BLaER1 (cell line): ENCODE results near the gene LSM14B.
"Not testable (repeated sequence)": the region's sequence is repeated elsewhere in the genome, so short reads cannot be mapped to it uniquely, and the experiment has no call there.

Experiments
- H3K27ac ChIP-seq: shearing (Covaris generic); formaldehyde crosslinking; 2 replicates; pipeline ENCODE4 v1.8.1; 2022
- H3K27me3 ChIP-seq: shearing (Covaris generic); formaldehyde crosslinking; 2 replicates; pipeline ENCODE4 v1.8.1; 2022
- H3K36me3 ChIP-seq: shearing (Covaris generic); formaldehyde crosslinking; 2 replicates; pipeline ENCODE4 v1.8.1; 2022
- H3K4me1 ChIP-seq: shearing (Covaris generic); formaldehyde crosslinking; 2 replicates; pipeline ENCODE4 v1.8.1; 2022
- H3K4me2 ChIP-seq: shearing (Covaris generic); formaldehyde crosslinking; 2 replicates; pipeline ENCODE4 v1.8.1; 2022
- H3K4me3 ChIP-seq: shearing (Covaris generic); formaldehyde crosslinking; 2 replicates; pipeline ENCODE4 v1.8.1; 2022
- H3K9ac ChIP-seq: shearing (Covaris generic); formaldehyde crosslinking; 2 replicates; pipeline ENCODE4 v1.8.1; 2022
- H3K9me3 ChIP-seq: shearing (Covaris generic); formaldehyde crosslinking; 2 replicates; pipeline ENCODE4 v1.8.1; 2022
- H4K20me1 ChIP-seq: shearing (Covaris generic); formaldehyde crosslinking; 2 replicates; pipeline ENCODE4 v1.8.1; 2022
- Cebpa-rat ChIP-seq: shearing (Covaris generic); IDR thresholded peaks from 2 replicates; pipeline ENCODE4 v1.8.1; 2022

LSM14B gene

GRCh38 chr20:62121776-62122653 lies at the start of gene LSM14B:
Gene LSM14B (plus strand): TSS chr20:62122475. CDS start chr20:62122667, 192 bp downstream.
- Histone ChIP-seq H3K36me3 (peaks cover 29% of the 10 kb centered on the region), H3K9ac (peak within 1 kb of the TSS; percentile 95), H3K4me2 (peak within 1 kb of the TSS; percentile 99), H3K27me3 (no peaks in the 10 kb centered on the region), H3K9me3 (no peaks in the 10 kb centered on the region), H3K4me3 (peak within 1 kb of the TSS; percentile 94), H4K20me1 (peaks cover 42% of the 10 kb centered on the region), H3K4me1 (peaks cover 82% of the 10 kb centered on the region), H3K27ac (peak within 1 kb of the TSS; percentile 97)
- no peak for TF ChIP-seq Cebpa-rat

- Histone ChIP-seq H3K9me3 (peaks cover 55% of the 10 kb centered on the region), H3K9ac (no peak overlapping the region), H3K27ac (no peak overlapping the region), H4K20me1 (no peaks in the 10 kb centered on the region), H3K4me3 (no peak overlapping the region), H3K36me3 (no peaks in the 10 kb centered on the region), H3K27me3 (no peaks in the 10 kb centered on the region), H3K4me1 (peaks cover 14% of the 10 kb centered on the region), H3K4me2 (no peak overlapping the region)
- TF ChIP-seq Cebpa-rat = no peak
Observed at GRCh38 chr20:62073323-62073722, 49.0 kb upstream of the LSM14B start.

GRCh38 chr20:62079166-62079565 lies 43.1 kb upstream of the LSM14B start:
- TF ChIP-seq Cebpa-rat = no peak
- Histone ChIP-seq H3K4me3 (no peak overlapping the region), H3K27ac (no peak overlapping the region), H3K4me1 (no peaks in the 10 kb centered on the region), H3K9ac (no peak overlapping the region), H4K20me1 (no peaks in the 10 kb centered on the region), H3K9me3 (peaks cover 52% of the 10 kb centered on the region), H3K4me2 (no peak overlapping the region), H3K36me3 (no peaks in the 10 kb centered on the region), H3K27me3 (no peaks in the 10 kb centered on the region)

- H3K9ac ChIP-seq = no peak overlapping the region
- no peak overlapping the region for H3K4me3 ChIP-seq
- peaks cover 39% of the 10 kb centered on the region for H3K9me3 ChIP-seq
- no peaks in the 10 kb centered on the region for H4K20me1 ChIP-seq
- no peaks in the 10 kb centered on the region for H3K4me1 ChIP-seq
- H3K27ac ChIP-seq = no peak overlapping the region
- H3K27me3 ChIP-seq = no peaks in the 10 kb centered on the region
- no peak for TF ChIP-seq Cebpa-rat
- no peak overlapping the region for H3K4me2 ChIP-seq
- no peaks in the 10 kb centered on the region for H3K36me3 ChIP-seq
Observed at GRCh38 chr20:62080249-62080990, 41.9 kb upstream of the LSM14B start.

GRCh38 chr20:62083312-62083711 lies 39.0 kb upstream of the LSM14B start:
- Histone ChIP-seq H3K27ac (no peak overlapping the region), H3K27me3 (no peaks in the 10 kb centered on the region)
- TF ChIP-seq Cebpa-rat = no peak

GRCh38 chr20:62084224-62084623 lies 38.1 kb upstream of the LSM14B start:
- H3K27ac ChIP-seq, H3K4me1 ChIP-seq, H3K9ac ChIP-seq, H3K9me3 ChIP-seq, H3K27me3 ChIP-seq, H3K4me2 ChIP-seq, H4K20me1 ChIP-seq, H3K4me3 ChIP-seq, H3K36me3 ChIP-seq: not testable (repeated sequence)

More at GRCh38 chr20:62083312-62083711, 39.0 kb upstream of the LSM14B start:
- no peaks in the 10 kb centered on the region for H3K4me1 ChIP-seq
- H3K9ac ChIP-seq = no peak overlapping the region
- H4K20me1 ChIP-seq = no peaks in the 10 kb centered on the region
- H3K9me3 ChIP-seq = peaks cover 19% of the 10 kb centered on the region
- H3K36me3 ChIP-seq = no peaks in the 10 kb centered on the region
- H3K4me3 ChIP-seq = no peak overlapping the region
- H3K4me2 ChIP-seq = no peak overlapping the region

- no peaks in the 10 kb centered on the region for H3K4me1 ChIP-seq
- no peaks in the 10 kb centered on the region for H3K36me3 ChIP-seq
- peaks cover 7% of the 10 kb centered on the region; the same call in 1 of the 2 replicates for H3K9me3 ChIP-seq
- no peak overlapping the region for H3K27ac ChIP-seq
- H4K20me1 ChIP-seq = no peaks in the 10 kb centered on the region
- TF ChIP-seq Cebpa-rat = no peak
- H3K9ac ChIP-seq = no peak overlapping the region
- H3K27me3 ChIP-seq = no peaks in the 10 kb centered on the region
- H3K4me2 ChIP-seq = no peak overlapping the region
- no peak overlapping the region for H3K4me3 ChIP-seq
Observed at GRCh38 chr20:62085206-62085605, 37.1 kb upstream of the LSM14B start.

- Histone ChIP-seq H3K9ac (no peak overlapping the region), H3K4me1 (no peaks in the 10 kb centered on the region), H4K20me1 (no peaks in the 10 kb centered on the region), H3K27me3 (no peaks in the 10 kb centered on the region), H3K4me3 (no peak overlapping the region), H3K27ac (no peak overlapping the region), H3K9me3 (peaks cover 7% of the 10 kb centered on the region; the same call in 1 of the 2 replicates), H3K4me2 (no peak overlapping the region), H3K36me3 (no peaks in the 10 kb centered on the region)
- no peak for TF ChIP-seq Cebpa-rat
Observed at GRCh38 chr20:62087227-62087626, 35.0 kb upstream of the LSM14B start.

- Histone ChIP-seq H4K20me1 (no peaks in the 10 kb centered on the region), H3K9ac (no peak overlapping the region), H3K27ac (no peak overlapping the region), H3K36me3 (no peaks in the 10 kb centered on the region), H3K4me1 (no peaks in the 10 kb centered on the region), H3K4me3 (no peak overlapping the region), H3K4me2 (no peak overlapping the region), H3K27me3 (no peaks in the 10 kb centered on the region), H3K9me3 (peaks cover 11% of the 10 kb centered on the region; the same call in 1 of the 2 replicates)
- TF ChIP-seq Cebpa-rat = no peak
Observed at GRCh38 chr20:62087632-62088031, 34.6 kb upstream of the LSM14B start.
